Measurements from ENCODE around the gene SLC12A8.

The SLC12A8 gene

GRCh38 chr3:125185805-125186204 is 26.7 kb downstream of the SLC12A8 start:
- no peak for DNase-seq

- DNase-seq: no peak
These were observed 32.7 kb downstream of the SLC12A8 start for GRCh38 chr3:125179884-125180240.

- no peak for DNase-seq
These were observed 33.2 kb downstream of the SLC12A8 start for GRCh38 chr3:125179143-125179883.

- no peak for DNase-seq
These were observed 34.8 kb downstream of the SLC12A8 start for GRCh38 chr3:125177746-125178145.

- DNase-seq: no peak
These were observed 37.1 kb downstream of the SLC12A8 start for GRCh38 chr3:125175295-125176078.

GRCh38 chr3:125172346-125172745 is 40.2 kb downstream of the SLC12A8 start:
- DNase-seq: no peak

GRCh38 chr3:125168711-125169393 is 43.7 kb downstream of the SLC12A8 start:
- DNase-seq: no peak

GRCh38 chr3:125166599-125167136 is 45.9 kb downstream of the SLC12A8 start:
- no peak for DNase-seq

- no peak for DNase-seq
These were observed 46.5 kb downstream of the SLC12A8 start for GRCh38 chr3:125165948-125166553.

- no peak for DNase-seq
These were observed 47.2 kb downstream of the SLC12A8 start for GRCh38 chr3:125165189-125165947.

GRCh38 chr3:125163739-125164601 is 48.6 kb downstream of the SLC12A8 start:
- DNase-seq: no peak

GRCh38 chr3:125161607-125162219 is 50.8 kb downstream of the SLC12A8 start:
- DNase-seq: no peak

GRCh38 chr3:125160606-125161371 is 51.8 kb downstream of the SLC12A8 start:
- no peak for DNase-seq

- no peak for DNase-seq
These were observed 55.4 kb downstream of the SLC12A8 start for GRCh38 chr3:125157183-125157582.

- no peak for DNase-seq
These were observed 56.1 kb downstream of the SLC12A8 start for GRCh38 chr3:125156456-125156855.

- peak; percentile 61 for DNase-seq
These were observed 57.7 kb downstream of the SLC12A8 start for GRCh38 chr3:125154800-125155269.

- no peak for DNase-seq
These were observed 58.4 kb downstream of the SLC12A8 start for GRCh38 chr3:125154110-125154509.

GRCh38 chr3:125152951-125153350 is 59.6 kb downstream of the SLC12A8 start:
- no peak for DNase-seq

GRCh38 chr3:125151916-125152315 is 60.6 kb downstream of the SLC12A8 start:
- no peak for DNase-seq

GRCh38 chr3:125151442-125151817 is 61.1 kb downstream of the SLC12A8 start:
- no peak for DNase-seq
